Body of pancreas (tissue), 4 donors: Measurements from ENCODE around the gene ROR1. TPM values are rescaled to one million over a fixed set of nuclear protein-coding genes. Genes with fewer than 3 reads are reported as not detected.
"Not testable (repeated sequence)": the region's sequence is repeated elsewhere in the genome, so short reads cannot be mapped to it uniquely, and the experiment has no call there.

Source experiments
- ATAC-seq: fragments of 150-250 bp; one replicate; pipeline ENCODE4 v1.9.1; 2016
- DNase-seq, 4 donors: peaks; one replicate each; pipeline ENCODE4 v3.0.0-alpha.2; 2019
- H3K27ac ChIP-seq, 4 donors: fragments of 200-600 bp; sonication (generic); 1 replicate in 3 of 4; 2 replicates in 1 of 4; pipeline versions ENCODE4 v1.5.1 to v1.6.1; 2016 to 2019; ENCODE audit warnings: mild to moderate bottlenecking in 1 of 4, mixed read lengths in 1 of 4, moderate library complexity in 1 of 4
- H3K27me3 ChIP-seq, 2 donors: fragments of 200-600 bp; sonication (generic); one replicate each; pipeline ENCODE4 v1.6.0; 2016; ENCODE audit warnings: mild to moderate bottlenecking in 1 of 2
- H3K36me3 ChIP-seq, 2 donors: fragments of 200-600 bp; sonication (generic); replicated peaks in 1 of 2; 2 replicates each; pipeline ENCODE4 v1.5.1; 2016; ENCODE audit warnings: low read depth in 2 of 2; ENCODE audit not compliant: insufficient read depth in 1 of 2
- H3K4me1 ChIP-seq: fragments of 200-600 bp; sonication (generic); one replicate; pipeline ENCODE4 v1.6.0; 2016
- H3K4me3 ChIP-seq, 2 donors: fragments of 200-600 bp; sonication (generic); 1 replicate in 1 of 2; 2 replicates in 1 of 2; pipeline ENCODE4 v1.5.1; 2016 to 2019
- H3K9me3 ChIP-seq, 3 donors: fragments of 200-600 bp; sonication (generic); 1 replicate in 2 of 3; 2 replicates in 1 of 3; pipeline ENCODE4 v1.5.1; 2016
- CTCF ChIP-seq, 7 experiments: fragments of 450-650 bp in 4 of 7; fragments of 200-600 bp in 3 of 7; sonication (generic) in 3 of 7; IDR thresholded peaks; one replicate each; pipeline ENCODE4 v1.5.1; 2016 to 2019; ENCODE audit warnings: antibody characterized with exemption in 7 of 7
- POLR2A ChIP-seq, 3 donors: fragments of 450-650 bp; IDR thresholded peaks; one replicate each; pipeline ENCODE4 v1.6.1; 2016; ENCODE audit warnings: antibody characterized with exemption in 3 of 3, mild to moderate bottlenecking in 2 of 3
- WGBS, 2 donors: methylation state at CpG; one replicate each; pipeline ENCODE4 v1.1.5; 2017; 5-methylcytosine and 5-hydroxymethylcytosine counted together
- intact Hi-C: fragments of 100-400 bp; cut with DNase I; formaldehyde crosslinking; loops from one replicate; pipeline ENCODE4 v1.15.1; 2023
- total RNA-seq, 2 donors: library from RNA; depleted of rRNA; stranded (reverse); fragments of >200 nt; gene quantifications; one replicate each; pipeline ENCODE4 v1.1.0, GENCODE V29; 2016

The ROR1 gene
- total RNA-seq, 2 donors from 2014 or later: 26.7 to 56.0 TPM

GRCh38 chr1:64097859-64098258, 324.0 kb downstream of the ROR1 start:
- no peak overlapping the region for H3K27ac ChIP-seq
- DNase-seq (no peak), ATAC-seq (no peak)
- TF ChIP-seq POLR2A (IDR thresholded peaks at IDR 0.05) (no peak), CTCF (IDR thresholded peaks at IDR 0.05) (no peak)
- no peaks in the 10 kb centered on the region for H3K9me3 ChIP-seq
- no peaks in the 10 kb centered on the region for H3K27me3 ChIP-seq
- 52 to 58% methylated on average over 4 of the region's 4 CpGs for WGBS, 2 donors
- no peaks in the 10 kb centered on the region for H3K4me1 ChIP-seq
- no peak overlapping the region for H3K4me3 ChIP-seq
- intact Hi-C loops: no loop called here
- H3K36me3 ChIP-seq: no peaks in the 10 kb centered on the region

GRCh38 chr1:64098436-64098835, 324.6 kb downstream of the ROR1 start:
- no peak for DNase-seq
- no peaks in the 10 kb centered on the region for H3K36me3 ChIP-seq
- H3K27ac ChIP-seq: no peak overlapping the region
- no peaks in the 10 kb centered on the region for H3K4me1 ChIP-seq
- no peak for TF ChIP-seq POLR2A (IDR thresholded peaks at IDR 0.05)
- no peak for TF ChIP-seq CTCF (IDR thresholded peaks at IDR 0.05)
- H3K27me3 ChIP-seq: no peaks in the 10 kb centered on the region
- no peak overlapping the region for H3K4me3 ChIP-seq
- ATAC-seq: no peak
- H3K9me3 ChIP-seq: no peaks in the 10 kb centered on the region
- WGBS, 2 donors: 86% methylated on average over 1 of the region's 1 CpG; no CpG with 5 or more reads in 1 of the 2 donors
- intact Hi-C loops: no loop called here

- H3K27me3 ChIP-seq: no peaks in the 10 kb centered on the region
- no peak overlapping the region for H3K27ac ChIP-seq
- no peak overlapping the region for H3K4me3 ChIP-seq
- ATAC-seq (no peak), DNase-seq (no peak)
- H3K36me3 ChIP-seq: no peaks in the 10 kb centered on the region
- no peaks in the 10 kb centered on the region for H3K9me3 ChIP-seq
- intact Hi-C loops: no loop called here
- no peak for TF ChIP-seq CTCF (IDR thresholded peaks at IDR 0.05)
- no peak for TF ChIP-seq POLR2A (IDR thresholded peaks at IDR 0.05)
- 85 to 91% methylated on average over 9 of the region's 9 CpGs for WGBS, 2 donors
- H3K4me1 ChIP-seq: no peaks in the 10 kb centered on the region
Measured at GRCh38 chr1:64098846-64099582, 325.2 kb downstream of the ROR1 start.

GRCh38 chr1:64100791-64101190, 327.0 kb downstream of the ROR1 start:
- ATAC-seq (no peak), DNase-seq (no peak)
- intact Hi-C loops: no loop called here
- no peak overlapping the region for H3K27ac ChIP-seq
- no peak overlapping the region for H3K4me3 ChIP-seq
- no peaks in the 10 kb centered on the region for H3K36me3 ChIP-seq
- WGBS, 2 donors: 90 to 93% methylated on average over 4 of the region's 4 CpGs
- H3K9me3 ChIP-seq: no peaks in the 10 kb centered on the region
- TF ChIP-seq POLR2A (IDR thresholded peaks at IDR 0.05) (no peak), CTCF (IDR thresholded peaks at IDR 0.05) (no peak)
- H3K27me3 ChIP-seq: no peaks in the 10 kb centered on the region
- no peaks in the 10 kb centered on the region for H3K4me1 ChIP-seq

GRCh38 chr1:64104585-64104984, 330.8 kb downstream of the ROR1 start:
- DNase-seq, ATAC-seq, intact Hi-C loops, H3K4me1 ChIP-seq, H3K27ac ChIP-seq, H3K4me3 ChIP-seq, H3K36me3 ChIP-seq, H3K27me3 ChIP-seq, H3K9me3 ChIP-seq: not testable (repeated sequence)
- WGBS, 2 donors: 92 to 95% methylated on average over 1 of the region's 1 CpG
